Esophagus mucosa (tissue), 1 donor: ENCODE measurements around the gene PTPRN2. TPM values are rescaled to one million over a fixed set of nuclear protein-coding genes. Genes with fewer than 3 reads are reported as not detected.
"Not testable (repeated sequence)": the region's sequence is repeated elsewhere in the genome, so short reads cannot be mapped to it uniquely, and the experiment has no call there.

Source experiments
- ATAC-seq: fragments of 200-7000 bp; cut with Tn5 transposase; one replicate; pipeline ENCODE4 v1.9.1; 2020
- total RNA-seq: library from RNA; stranded (reverse); gene quantifications from one replicate; pipeline ENCODE4 v1.2.4, GENCODE V29; 2023
- donor health status: DM: yes; HTN: yes; CAD: no.

Gene PTPRN2
- total RNA-seq, 1 donor from 2014 or later: 0.44 TPM

- no peak for ATAC-seq
Measured at GRCh38 chr7:158508802-158509385, 78.7 kb downstream of the PTPRN2 start.

GRCh38 chr7:158508321-158508720, 79.3 kb downstream of the PTPRN2 start:
- ATAC-seq: peak; percentile 94

- ATAC-seq: no peak
Measured at GRCh38 chr7:158507917-158508316, 79.7 kb downstream of the PTPRN2 start.

GRCh38 chr7:158507175-158507574, 80.4 kb downstream of the PTPRN2 start:
- not testable (repeated sequence) for ATAC-seq

GRCh38 chr7:158506626-158507025, 81.0 kb downstream of the PTPRN2 start:
- ATAC-seq: no peak

- ATAC-seq: no peak
Measured at GRCh38 chr7:158505683-158506082, 81.9 kb downstream of the PTPRN2 start.

- ATAC-seq: no peak
Measured at GRCh38 chr7:158502068-158502750, 85.4 kb downstream of the PTPRN2 start.

GRCh38 chr7:158501393-158502067, 86.1 kb downstream of the PTPRN2 start:
- ATAC-seq: no peak

- no peak for ATAC-seq
Measured at GRCh38 chr7:158500651-158501052, 87.0 kb downstream of the PTPRN2 start.

- no peak for ATAC-seq
Measured at GRCh38 chr7:158499082-158499455, 88.6 kb downstream of the PTPRN2 start.

GRCh38 chr7:158498443-158499081, 89.1 kb downstream of the PTPRN2 start:
- ATAC-seq: no peak

- no peak for ATAC-seq
Measured at GRCh38 chr7:158497627-158498026, 90.0 kb downstream of the PTPRN2 start.

- ATAC-seq: no peak
Measured at GRCh38 chr7:158495786-158496185, 91.8 kb downstream of the PTPRN2 start.

GRCh38 chr7:158495216-158495615, 92.4 kb downstream of the PTPRN2 start:
- ATAC-seq: no peak

GRCh38 chr7:158494643-158495042, 93.0 kb downstream of the PTPRN2 start:
- ATAC-seq: no peak

GRCh38 chr7:158494162-158494586, 93.4 kb downstream of the PTPRN2 start:
- ATAC-seq: no peak

- ATAC-seq: no peak
Measured at GRCh38 chr7:158492367-158492764, 95.3 kb downstream of the PTPRN2 start.

GRCh38 chr7:158491094-158491493, 96.5 kb downstream of the PTPRN2 start:
- ATAC-seq: no peak

- ATAC-seq: no peak
Measured at GRCh38 chr7:158490171-158490782, 97.3 kb downstream of the PTPRN2 start.

GRCh38 chr7:158489462-158490155, 98.0 kb downstream of the PTPRN2 start:
- ATAC-seq: no peak

GRCh38 chr7:158488181-158488971, 99.2 kb downstream of the PTPRN2 start:
- ATAC-seq: no peak
